A673 (cell line): ENCODE results near the gene OAS2. TPM values are rescaled to one million over a fixed set of nuclear protein-coding genes. Genes with fewer than 3 reads are reported as not detected.

Experiments used
- BruUV-seq: library from RNA; stranded (reverse); fragments of 400-500 nt; replicated peaks from 2 replicates; lab custom pipeline; 2021; lab: Mats Ljungman, UMichigan
- CTCF ChIA-PET: fragments of 300-600 bp; sonication (Branson Sonifier 250); formaldehyde crosslinking; loops from one replicate; lab custom pipeline; 2022; ENCODE audit warnings: antibody characterized with exemption; lab: Charles Lee
- POLR2A ChIA-PET: fragments of 300-600 bp; sonication (Branson Sonifier 250); formaldehyde crosslinking; loops from one replicate; lab custom pipeline; 2022; ENCODE audit warnings: antibody characterized with exemption; ENCODE audit not compliant: low non-redundant PET; lab: Charles Lee
- DNase-seq: peaks from one replicate; pipeline ENCODE4 v3.0.0-alpha.2; 2015; ENCODE audit warnings: low spot score
- H3K27ac ChIP-seq: fragments of 200-600 bp; sonication (generic); 2 replicates; pipeline ENCODE4 v1.5.1; 2016; ENCODE audit warnings: mixed run types, low read depth, mild to moderate bottlenecking, mixed read lengths, antibody characterized with exemption, low read length; ENCODE audit not compliant: poor library complexity, severe bottlenecking
- H3K27me3 ChIP-seq: fragments of 200-600 bp; sonication (generic); replicated peaks from 2 replicates; pipeline ENCODE4 v1.6.1; 2017; ENCODE audit warnings: mixed run types, low read depth, mild to moderate bottlenecking, mixed read lengths, antibody characterized with exemption, low read length; ENCODE audit not compliant: insufficient read depth, poor library complexity
- H3K36me3 ChIP-seq: fragments of 200-600 bp; sonication (generic); 2 replicates; pipeline ENCODE4 v1.6.1; 2016; ENCODE audit warnings: mixed run types, mild to moderate bottlenecking, mixed read lengths, antibody characterized with exemption, low read length; ENCODE audit not compliant: insufficient read depth, poor library complexity, severe bottlenecking
- H3K4me1 ChIP-seq: fragments of 200-600 bp; sonication (generic); 2 replicates; pipeline ENCODE4 v1.6.1; 2017; ENCODE audit warnings: mixed run types, mild to moderate bottlenecking, mixed read lengths, antibody characterized with exemption, low read length; ENCODE audit not compliant: insufficient read depth, poor library complexity, severe bottlenecking
- H3K4me3 ChIP-seq: fragments of 200-600 bp; sonication (generic); 2 replicates; pipeline ENCODE4 v1.5.1; 2016; ENCODE audit warnings: low read depth, mixed run types, mild to moderate bottlenecking, mixed read lengths, low read length; ENCODE audit not compliant: poor library complexity, severe bottlenecking
- H3K9me3 ChIP-seq: fragments of 200-600 bp; sonication (generic); 2 replicates; pipeline ENCODE4 v1.6.1; 2016; ENCODE audit warnings: mixed run types, low read depth, mild to moderate bottlenecking, mixed read lengths, antibody characterized with exemption, low read length; ENCODE audit not compliant: poor library complexity, severe bottlenecking
- EZH2 ChIP-seq: fragments of 200-600 bp; sonication (generic); IDR thresholded peaks from 2 replicates; pipeline ENCODE4 v1.6.1; 2017; ENCODE audit warnings: borderline replicate concordance, low read depth, mild to moderate bottlenecking, mixed read lengths, antibody characterized with exemption, low read length; ENCODE audit not compliant: poor library complexity, severe bottlenecking
- intact Hi-C: fragments of 100-400 bp; cut with micrococcal nuclease; formaldehyde crosslinking; loops from one replicate; pipeline ENCODE4 v1.10.0; 2022; ENCODE audit not compliant: unreplicated experiment
- total RNA-seq: library from RNA; stranded (reverse); gene quantifications from 2 replicates; pipeline ENCODE4 v1.2.3, GENCODE V29; 2021
- TF ChIP-seq, protein P1 (sequence below): fragments of 300-800, 200-600 bp; sonication (generic); conservative IDR thresholded peaks from 2 replicates; pipeline ENCODE4 v1.5.1; 2017; ENCODE audit warnings: low read depth, mild to moderate bottlenecking, antibody characterized with exemption, low read length, moderate library complexity, mixed read lengths

The OAS2 gene
- total RNA-seq, 1 experiment from 2014 or later, result not detected

DNA sequence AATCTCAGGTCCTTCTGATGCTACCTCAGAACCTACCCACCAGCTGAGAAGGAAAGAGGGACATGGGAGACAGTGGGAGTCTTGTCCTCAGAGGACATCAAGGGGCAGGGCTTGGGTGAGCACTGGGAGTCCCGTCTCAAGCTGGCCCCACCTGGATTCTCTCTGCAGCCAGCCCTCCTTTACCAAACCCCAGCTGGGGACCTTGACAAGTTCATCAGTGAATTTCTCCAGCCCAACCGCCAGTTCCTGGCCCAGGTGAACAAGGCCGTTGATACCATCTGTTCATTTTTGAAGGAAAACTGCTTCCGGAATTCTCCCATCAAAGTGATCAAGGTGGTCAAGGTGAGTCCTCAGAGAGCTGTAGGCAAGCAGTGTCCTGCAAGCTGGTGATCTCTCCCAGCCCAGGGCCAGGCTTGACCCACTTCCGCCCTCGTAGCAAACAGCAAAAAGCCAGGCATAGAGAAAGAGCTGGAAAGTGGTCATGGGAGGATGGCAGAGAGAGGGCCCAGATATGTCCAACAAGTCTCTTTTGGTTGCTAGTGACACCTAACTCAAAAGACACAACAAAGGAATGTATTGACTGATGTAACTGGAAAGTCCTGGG, 14.2 kb upstream of the OAS2 start:
- DNase-seq, result no peak
- Histone ChIP-seq H3K27ac (no peak overlapping the region), H3K4me1 (no peaks in the 10 kb centered on the region), H3K36me3 (peaks cover 5% of the 10 kb centered on the region), H3K4me3 (no peak overlapping the region), H3K27me3 (no peaks in the 10 kb centered on the region), H3K9me3 (no peaks in the 10 kb centered on the region)
- intact Hi-C loops, result no loop called here
- no TSS peak for BruUV-seq
- ChIA-PET CTCF (no interaction called here), POLR2A (no interaction called here)
- TF ChIP-seq, protein P1, sequence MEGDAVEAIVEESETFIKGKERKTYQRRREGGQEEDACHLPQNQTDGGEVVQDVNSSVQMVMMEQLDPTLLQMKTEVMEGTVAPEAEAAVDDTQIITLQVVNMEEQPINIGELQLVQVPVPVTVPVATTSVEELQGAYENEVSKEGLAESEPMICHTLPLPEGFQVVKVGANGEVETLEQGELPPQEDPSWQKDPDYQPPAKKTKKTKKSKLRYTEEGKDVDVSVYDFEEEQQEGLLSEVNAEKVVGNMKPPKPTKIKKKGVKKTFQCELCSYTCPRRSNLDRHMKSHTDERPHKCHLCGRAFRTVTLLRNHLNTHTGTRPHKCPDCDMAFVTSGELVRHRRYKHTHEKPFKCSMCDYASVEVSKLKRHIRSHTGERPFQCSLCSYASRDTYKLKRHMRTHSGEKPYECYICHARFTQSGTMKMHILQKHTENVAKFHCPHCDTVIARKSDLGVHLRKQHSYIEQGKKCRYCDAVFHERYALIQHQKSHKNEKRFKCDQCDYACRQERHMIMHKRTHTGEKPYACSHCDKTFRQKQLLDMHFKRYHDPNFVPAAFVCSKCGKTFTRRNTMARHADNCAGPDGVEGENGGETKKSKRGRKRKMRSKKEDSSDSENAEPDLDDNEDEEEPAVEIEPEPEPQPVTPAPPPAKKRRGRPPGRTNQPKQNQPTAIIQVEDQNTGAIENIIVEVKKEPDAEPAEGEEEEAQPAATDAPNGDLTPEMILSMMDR, result no peak
- no peak for TF ChIP-seq EZH2

DNA sequence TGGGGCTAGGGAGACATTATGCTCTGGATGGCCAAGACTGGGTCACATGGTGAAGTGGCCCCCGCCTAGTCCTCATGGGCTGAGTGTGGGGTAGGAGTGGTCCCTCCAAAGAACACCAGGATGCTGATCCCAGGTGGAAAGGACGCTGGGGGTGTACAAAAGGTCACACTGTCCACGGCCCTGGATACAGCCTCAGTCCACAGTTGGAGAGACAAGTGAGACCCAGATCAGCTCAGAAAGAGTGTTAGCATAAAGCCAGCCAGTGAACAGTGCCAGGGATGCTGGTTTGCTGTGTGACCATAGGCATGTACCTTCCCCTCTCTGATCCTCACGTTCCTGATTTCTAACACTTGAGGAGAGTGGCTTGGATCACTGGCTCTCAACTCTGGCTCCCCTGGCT, 13.4 kb upstream of the OAS2 start:
- Histone ChIP-seq H3K27me3 (no peaks in the 10 kb centered on the region), H3K9me3 (no peaks in the 10 kb centered on the region), H3K4me3 (no peak overlapping the region), H3K36me3 (peaks cover 5% of the 10 kb centered on the region), H3K27ac (no peak overlapping the region), H3K4me1 (no peaks in the 10 kb centered on the region)
- ChIA-PET CTCF (no interaction called here), POLR2A (interaction anchor here (0.6 kb wide), 1 partner anchor 7 kb away, joined by 3 read pairs; no protein-coding TSS in a partner anchor)
- DNase-seq, result no peak
- TF ChIP-seq, protein P1, result no peak
- TF ChIP-seq EZH2, result no peak
- BruUV-seq, result no TSS peak
- intact Hi-C loops, result no loop called here

DNA sequence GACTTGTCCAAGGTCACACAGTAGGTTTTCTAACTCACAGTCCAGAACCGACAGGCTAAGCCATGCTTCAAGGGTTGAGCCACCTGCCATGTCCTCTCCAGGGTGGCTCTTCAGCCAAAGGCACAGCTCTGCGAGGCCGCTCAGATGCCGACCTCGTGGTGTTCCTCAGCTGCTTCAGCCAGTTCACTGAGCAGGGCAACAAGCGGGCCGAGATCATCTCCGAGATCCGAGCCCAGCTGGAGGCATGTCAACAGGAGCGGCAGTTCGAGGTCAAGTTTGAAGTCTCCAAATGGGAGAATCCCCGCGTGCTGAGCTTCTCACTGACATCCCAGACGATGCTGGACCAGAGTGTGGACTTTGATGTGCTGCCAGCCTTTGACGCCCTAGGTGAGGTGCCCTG, 12.7 kb upstream of the OAS2 start:
- BruUV-seq, result no TSS peak
- Histone ChIP-seq H3K4me3 (no peak overlapping the region), H3K36me3 (peaks cover 5% of the 10 kb centered on the region), H3K27ac (no peak overlapping the region), H3K27me3 (no peaks in the 10 kb centered on the region), H3K9me3 (no peaks in the 10 kb centered on the region), H3K4me1 (no peaks in the 10 kb centered on the region)
- POLR2A ChIA-PET, result no interaction called here
- DNase-seq, result no peak
- CTCF ChIA-PET, result no interaction called here
- intact Hi-C loops, result no loop called here
- TF ChIP-seq, protein P1, result no peak
- no peak for TF ChIP-seq EZH2
